Colonic mucosa (tissue), 4 donors: ENCODE data around the gene DBF4B. TPM values are rescaled to one million over a fixed set of nuclear protein-coding genes. Genes with fewer than 3 reads are reported as not detected.
"Not testable (repeated sequence)": the region's sequence is repeated elsewhere in the genome, so short reads cannot be mapped to it uniquely, and the experiment has no call there.

Experiments
- DNase-seq: peaks from one replicate; pipeline ENCODE4 v3.0.0-alpha.2; 2020
- H3K27ac ChIP-seq: fragments of 200-600 bp; one replicate; pipeline ENCODE4 v1.8.0; 2021
- H3K27me3 ChIP-seq: fragments of 200-600 bp; one replicate; pipeline ENCODE4 v1.8.0; 2021
- H3K36me3 ChIP-seq: fragments of 200-600 bp; one replicate; pipeline ENCODE4 v1.8.0; 2021
- H3K4me1 ChIP-seq: fragments of 200-600 bp; one replicate; pipeline ENCODE4 v1.8.0; 2021; ENCODE audit warnings: mild to moderate bottlenecking
- H3K4me3 ChIP-seq: fragments of 200-600 bp; one replicate; pipeline ENCODE4 v1.8.0; 2021
- H3K9ac ChIP-seq, 2 donors: one replicate each; pipeline ENCODE4 v1.7.0; 2013; ENCODE audit warnings: control low read depth in 2 of 2, low read depth in 2 of 2, low read length in 2 of 2
- H3K9me3 ChIP-seq: fragments of 200-600 bp; one replicate; pipeline ENCODE4 v1.8.0; 2021
- intact Hi-C: fragments of 100-400 bp; cut with DNase I; formaldehyde crosslinking; loops from one replicate; pipeline ENCODE4 v1.14.1; 2022
- total RNA-seq, 2 donors: library from RNA; stranded (reverse); fragmentation: NEBNext Ultra II Directional in 1 of 2; extraction: Animal tissue kit (Norgen Biotek cat#: 25700) in 1 of 2; gene quantifications; one replicate each; pipeline ENCODE4 v1.2.1, GENCODE V29; 2021
- TF ChIP-seq, protein P1 (sequence below): fragments of 200-600 bp; IDR thresholded peaks from one replicate; pipeline ENCODE4 v1.8.0; 2022; ENCODE audit warnings: antibody characterized with exemption, mild to moderate bottlenecking
- donor health status: healthy.
- donor health status: DM: no; HTN: no; CAD: no.
- donor health status: DM: no; HTN: no; CAD: no.

Gene DBF4B
- total RNA-seq, 2 donors from 2014 or later = 5.6 to 14.4 TPM

DNA sequence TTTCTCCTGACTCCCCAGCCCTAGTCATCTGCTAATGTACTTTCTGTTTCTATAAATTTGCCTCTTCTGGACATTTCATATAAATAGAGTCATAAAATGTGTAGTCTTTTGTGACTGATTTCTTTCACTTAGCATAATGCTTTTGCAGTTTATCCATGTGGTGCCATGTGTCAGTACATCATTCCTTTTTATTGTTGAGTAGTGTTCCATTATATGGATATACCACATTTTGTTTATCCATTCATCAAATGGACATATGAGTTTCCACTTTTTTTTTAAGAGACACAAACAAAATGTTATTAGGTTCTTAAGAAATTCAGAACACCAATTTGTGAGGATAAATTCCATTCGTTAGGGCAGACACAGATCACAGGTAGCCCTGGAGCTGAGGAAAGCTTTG, 11.0 kb downstream of the DBF4B start:
- intact Hi-C loops = no loop called here
- Histone ChIP-seq H3K36me3 (no peaks in the 10 kb centered on the region), H3K27ac (no peak overlapping the region), H3K9ac (no peak overlapping the region), H3K4me1 (no peaks in the 10 kb centered on the region), H3K4me3 (no peak overlapping the region), H3K9me3 (no peaks in the 10 kb centered on the region), H3K27me3 (no peaks in the 10 kb centered on the region)
- no peak for DNase-seq
- TF ChIP-seq, protein P1, sequence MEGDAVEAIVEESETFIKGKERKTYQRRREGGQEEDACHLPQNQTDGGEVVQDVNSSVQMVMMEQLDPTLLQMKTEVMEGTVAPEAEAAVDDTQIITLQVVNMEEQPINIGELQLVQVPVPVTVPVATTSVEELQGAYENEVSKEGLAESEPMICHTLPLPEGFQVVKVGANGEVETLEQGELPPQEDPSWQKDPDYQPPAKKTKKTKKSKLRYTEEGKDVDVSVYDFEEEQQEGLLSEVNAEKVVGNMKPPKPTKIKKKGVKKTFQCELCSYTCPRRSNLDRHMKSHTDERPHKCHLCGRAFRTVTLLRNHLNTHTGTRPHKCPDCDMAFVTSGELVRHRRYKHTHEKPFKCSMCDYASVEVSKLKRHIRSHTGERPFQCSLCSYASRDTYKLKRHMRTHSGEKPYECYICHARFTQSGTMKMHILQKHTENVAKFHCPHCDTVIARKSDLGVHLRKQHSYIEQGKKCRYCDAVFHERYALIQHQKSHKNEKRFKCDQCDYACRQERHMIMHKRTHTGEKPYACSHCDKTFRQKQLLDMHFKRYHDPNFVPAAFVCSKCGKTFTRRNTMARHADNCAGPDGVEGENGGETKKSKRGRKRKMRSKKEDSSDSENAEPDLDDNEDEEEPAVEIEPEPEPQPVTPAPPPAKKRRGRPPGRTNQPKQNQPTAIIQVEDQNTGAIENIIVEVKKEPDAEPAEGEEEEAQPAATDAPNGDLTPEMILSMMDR = no peak

DNA sequence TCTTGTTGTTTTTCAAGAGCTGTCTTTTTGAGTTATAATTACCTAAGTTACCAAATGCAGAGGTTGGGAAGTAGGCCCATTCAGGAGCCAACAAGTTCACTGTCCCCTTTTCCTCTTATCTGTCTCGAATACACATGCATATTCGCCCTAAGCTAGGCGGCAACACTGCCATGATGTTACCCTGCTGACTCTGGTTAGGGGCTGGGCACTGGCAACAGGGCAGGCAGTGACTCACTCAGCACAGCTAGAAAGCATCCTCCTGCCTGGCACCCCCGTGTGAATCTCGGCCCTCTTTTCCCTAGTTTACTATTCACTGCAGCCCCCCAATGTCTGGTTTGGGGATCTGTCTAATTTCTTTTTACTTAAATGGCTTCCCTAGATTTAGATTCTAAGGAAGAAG, 13.8 kb downstream of the DBF4B start:
- no peaks in the 10 kb centered on the region for H3K36me3 ChIP-seq
- H3K27me3 ChIP-seq = no peaks in the 10 kb centered on the region
- no peak for DNase-seq
- H3K27ac ChIP-seq = no peak overlapping the region
- H3K4me3 ChIP-seq = no peak overlapping the region
- intact Hi-C loops = no loop called here
- TF ChIP-seq, protein P1 = no peak
- no peak overlapping the region for H3K9ac ChIP-seq
- no peaks in the 10 kb centered on the region for H3K4me1 ChIP-seq
- no peaks in the 10 kb centered on the region for H3K9me3 ChIP-seq

DNA sequence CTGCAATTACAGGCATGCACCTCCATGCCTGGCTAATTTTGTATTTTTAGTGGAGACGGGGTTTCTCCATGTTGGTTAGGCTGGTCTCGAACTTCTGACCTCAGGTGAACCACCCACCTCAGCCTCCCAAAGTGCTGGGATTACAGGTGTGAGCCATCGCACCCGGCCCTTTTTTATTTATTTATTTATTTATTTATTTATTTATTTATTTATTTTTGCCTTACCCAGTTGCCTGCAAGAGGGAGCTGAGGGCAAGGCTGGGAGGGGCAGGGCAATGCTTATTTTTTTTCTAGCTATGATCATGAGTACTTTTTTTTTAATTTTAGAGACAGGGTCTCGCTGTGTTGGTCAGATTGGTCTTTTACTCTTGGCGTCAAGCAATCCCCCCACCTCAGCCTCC, 17.7 kb downstream of the DBF4B start:
- H3K27me3 ChIP-seq, H3K9ac ChIP-seq, intact Hi-C loops, H3K9me3 ChIP-seq, DNase-seq, H3K27ac ChIP-seq, H3K4me3 ChIP-seq, H3K4me1 ChIP-seq, H3K36me3 ChIP-seq: not testable (repeated sequence)

DNA sequence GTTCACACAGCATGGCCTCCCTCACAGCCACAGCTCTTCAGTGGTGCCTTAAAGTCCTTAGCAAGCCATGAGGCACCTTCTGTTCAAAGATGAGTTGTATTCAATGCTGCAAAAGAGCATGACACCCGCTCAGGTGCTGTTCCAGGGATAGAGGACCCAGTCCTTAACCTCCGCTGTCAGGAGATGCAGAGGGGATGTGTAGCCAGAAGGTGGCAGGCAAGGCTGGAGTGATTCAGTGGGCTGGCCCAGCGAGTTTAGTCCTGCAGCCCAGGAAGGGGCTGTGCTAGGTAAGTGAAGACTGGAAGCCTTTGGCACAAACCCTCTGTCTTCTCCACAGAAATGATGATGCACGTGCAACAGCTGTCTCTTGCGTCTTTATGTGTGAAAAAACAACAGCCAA, 25.3 kb downstream of the DBF4B start:
- H3K9me3 ChIP-seq = no peaks in the 10 kb centered on the region
- no peaks in the 10 kb centered on the region for H3K27me3 ChIP-seq
- no peaks in the 10 kb centered on the region for H3K4me1 ChIP-seq
- no peak overlapping the region for H3K4me3 ChIP-seq
- no peak overlapping the region for H3K9ac ChIP-seq
- intact Hi-C loops = no loop called here
- no peak for DNase-seq
- TF ChIP-seq, protein P1 = no peak
- H3K36me3 ChIP-seq = no peaks in the 10 kb centered on the region
- H3K27ac ChIP-seq = no peak overlapping the region

DNA sequence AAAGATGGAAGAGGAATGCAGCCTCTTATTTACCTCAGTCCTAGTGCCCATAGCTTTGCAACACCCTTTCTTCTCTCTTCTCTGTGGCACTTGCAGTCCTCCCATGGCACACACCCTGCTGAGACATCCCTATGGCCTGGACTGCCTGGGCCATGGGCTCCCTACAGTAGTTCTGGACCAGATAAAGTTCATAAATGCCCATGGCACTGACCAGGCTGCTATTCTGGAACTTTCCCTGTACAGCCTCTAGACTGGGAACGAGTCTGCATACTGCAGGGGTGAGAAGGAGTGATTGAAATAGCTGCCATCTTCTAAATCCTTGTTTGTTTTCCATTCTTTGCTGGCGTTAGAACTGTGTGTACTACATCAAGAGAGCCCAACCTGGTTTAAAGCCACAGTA, 25.8 kb downstream of the DBF4B start:
- no peak overlapping the region for H3K9ac ChIP-seq
- H3K4me3 ChIP-seq = no peak overlapping the region
- DNase-seq = no peak
- H3K9me3 ChIP-seq = no peaks in the 10 kb centered on the region
- no peaks in the 10 kb centered on the region for H3K36me3 ChIP-seq
- TF ChIP-seq, protein P1 = no peak
- intact Hi-C loops = no loop called here
- H3K4me1 ChIP-seq = no peaks in the 10 kb centered on the region
- H3K27me3 ChIP-seq = no peaks in the 10 kb centered on the region
- H3K27ac ChIP-seq = no peak overlapping the region

DNA sequence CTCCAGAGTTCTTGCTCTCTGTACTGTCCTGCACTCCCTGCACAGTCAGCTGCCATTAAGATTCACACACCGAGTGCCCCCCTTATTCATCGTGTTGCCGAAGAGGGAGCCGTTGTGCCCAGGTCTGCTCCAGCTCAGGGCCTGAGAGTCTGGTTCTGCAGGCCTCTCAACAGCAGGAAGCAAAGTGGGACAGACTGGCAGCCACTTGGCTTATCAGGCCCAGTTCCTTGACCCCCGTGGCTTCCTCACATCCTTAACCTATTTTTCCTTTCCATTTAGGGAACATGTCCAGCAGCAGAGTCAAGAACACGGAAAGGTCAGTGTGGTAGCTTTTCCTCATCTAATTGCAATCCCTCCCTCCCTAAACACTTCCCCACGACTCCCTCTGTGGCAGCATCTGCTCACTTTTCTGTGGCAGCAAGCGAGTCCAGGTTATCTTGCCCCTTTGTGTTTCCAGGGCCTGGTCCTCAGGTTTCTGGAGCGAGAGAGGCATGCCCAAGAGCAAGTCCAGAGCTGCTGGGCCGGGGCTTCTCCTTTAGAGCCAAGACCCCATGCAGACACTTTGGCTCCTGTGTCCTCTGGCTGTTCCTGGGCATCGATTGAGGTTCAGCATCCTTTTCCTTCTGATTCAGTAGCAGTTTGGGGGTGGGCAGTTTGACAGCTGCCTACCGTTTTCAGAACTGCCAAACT, 28.2 kb downstream of the DBF4B start:
- Histone ChIP-seq H3K36me3 (no peaks in the 10 kb centered on the region), H3K4me1 (no peaks in the 10 kb centered on the region), H3K27ac (no peak overlapping the region), H3K4me3 (no peak overlapping the region), H3K9ac (no peak overlapping the region), H3K27me3 (no peaks in the 10 kb centered on the region), H3K9me3 (no peaks in the 10 kb centered on the region)
- TF ChIP-seq, protein P1 = no peak
- DNase-seq = no peak
- intact Hi-C loops = no loop called here
